ENCODE data around the gene SMIM28.

DNA sequence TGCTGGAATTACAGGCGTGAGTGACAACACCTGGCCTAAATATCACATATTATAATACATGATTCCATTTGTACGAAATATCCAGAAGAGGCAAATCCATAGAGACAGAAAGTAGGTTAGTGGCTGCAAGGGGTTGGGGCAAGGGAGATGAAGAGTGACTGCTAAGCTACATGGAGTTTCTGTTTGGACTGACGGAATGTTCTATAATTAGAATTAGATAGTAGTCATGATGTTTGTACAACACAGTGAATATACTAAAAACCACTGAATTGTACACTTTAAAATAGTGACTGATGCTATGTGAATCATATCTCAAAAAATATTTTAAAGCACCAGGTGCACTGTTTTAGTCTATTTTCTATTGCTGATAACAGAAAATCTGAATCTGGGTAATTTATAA lies 22.6 kb downstream of the SMIM28 start:
- TF ChIP-seq, protein P1, sequence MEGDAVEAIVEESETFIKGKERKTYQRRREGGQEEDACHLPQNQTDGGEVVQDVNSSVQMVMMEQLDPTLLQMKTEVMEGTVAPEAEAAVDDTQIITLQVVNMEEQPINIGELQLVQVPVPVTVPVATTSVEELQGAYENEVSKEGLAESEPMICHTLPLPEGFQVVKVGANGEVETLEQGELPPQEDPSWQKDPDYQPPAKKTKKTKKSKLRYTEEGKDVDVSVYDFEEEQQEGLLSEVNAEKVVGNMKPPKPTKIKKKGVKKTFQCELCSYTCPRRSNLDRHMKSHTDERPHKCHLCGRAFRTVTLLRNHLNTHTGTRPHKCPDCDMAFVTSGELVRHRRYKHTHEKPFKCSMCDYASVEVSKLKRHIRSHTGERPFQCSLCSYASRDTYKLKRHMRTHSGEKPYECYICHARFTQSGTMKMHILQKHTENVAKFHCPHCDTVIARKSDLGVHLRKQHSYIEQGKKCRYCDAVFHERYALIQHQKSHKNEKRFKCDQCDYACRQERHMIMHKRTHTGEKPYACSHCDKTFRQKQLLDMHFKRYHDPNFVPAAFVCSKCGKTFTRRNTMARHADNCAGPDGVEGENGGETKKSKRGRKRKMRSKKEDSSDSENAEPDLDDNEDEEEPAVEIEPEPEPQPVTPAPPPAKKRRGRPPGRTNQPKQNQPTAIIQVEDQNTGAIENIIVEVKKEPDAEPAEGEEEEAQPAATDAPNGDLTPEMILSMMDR (IDR thresholded peaks at IDR 0.05; ENCODE audit: extremely low read depth in 1 of 2, insufficient read depth in 1 of 2, low read depth in 1 of 2, low read length in 2 of 2), result no peak
- TF ChIP-seq, protein P2, sequence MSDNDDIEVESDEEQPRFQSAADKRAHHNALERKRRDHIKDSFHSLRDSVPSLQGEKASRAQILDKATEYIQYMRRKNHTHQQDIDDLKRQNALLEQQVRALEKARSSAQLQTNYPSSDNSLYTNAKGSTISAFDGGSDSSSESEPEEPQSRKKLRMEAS (IDR thresholded peaks at IDR 0.05; ENCODE audit: insufficient read depth, insufficient read length), result no peak
